Ishikawa (cell line): Measurements from ENCODE around the gene MSMP.

Source experiments
- CEBPB ChIP-seq: IDR thresholded peaks from 2 replicates; pipeline ENCODE4 v1.6.1; 2012
- CREB1 ChIP-seq: IDR thresholded peaks from 2 replicates; pipeline ENCODE4 v1.6.1; 2012; ENCODE audit warnings: low read depth
- EGR1 ChIP-seq: IDR thresholded peaks from 2 replicates; pipeline ENCODE4 v1.6.1; 2012
- EP300 ChIP-seq: IDR thresholded peaks from 2 replicates; pipeline ENCODE4 v1.6.1; 2012; ENCODE audit warnings: borderline replicate concordance
- FOXM1 ChIP-seq: IDR thresholded peaks from 2 replicates; pipeline ENCODE4 v1.6.1; 2012; ENCODE audit warnings: low read depth, borderline replicate concordance
- MAX ChIP-seq: IDR thresholded peaks from 2 replicates; pipeline ENCODE4 v1.6.1; 2012
- NFIC ChIP-seq: IDR thresholded peaks from 2 replicates; pipeline ENCODE4 v1.6.1; 2012
- RAD21 ChIP-seq: IDR thresholded peaks from 2 replicates; pipeline ENCODE4 v1.6.1; 2012; ENCODE audit warnings: low read depth
- REST ChIP-seq: IDR thresholded peaks from 2 replicates; pipeline ENCODE4 v1.6.1; 2012; ENCODE audit warnings: low read depth, mild to moderate bottlenecking
- TAF1 ChIP-seq: IDR thresholded peaks from 2 replicates; pipeline ENCODE4 v1.6.1; 2012; ENCODE audit warnings: low read depth, mild to moderate bottlenecking
- TCF12 ChIP-seq: IDR thresholded peaks from 2 replicates; pipeline ENCODE4 v1.6.1; 2012; ENCODE audit warnings: low read depth
- TEAD4 ChIP-seq: IDR thresholded peaks from 2 replicates; pipeline ENCODE4 v1.6.1; 2012
- YY1 ChIP-seq: IDR thresholded peaks from 2 replicates; pipeline ENCODE4 v1.6.1; 2012; ENCODE audit warnings: low read depth
- ZBTB7A ChIP-seq: IDR thresholded peaks from 2 replicates; pipeline ENCODE4 v1.6.1; 2012; ENCODE audit warnings: low read depth
- TF ChIP-seq, protein P1 (sequence below): IDR thresholded peaks from 2 replicates; pipeline ENCODE4 v1.6.1; 2012

The MSMP gene

DNA sequence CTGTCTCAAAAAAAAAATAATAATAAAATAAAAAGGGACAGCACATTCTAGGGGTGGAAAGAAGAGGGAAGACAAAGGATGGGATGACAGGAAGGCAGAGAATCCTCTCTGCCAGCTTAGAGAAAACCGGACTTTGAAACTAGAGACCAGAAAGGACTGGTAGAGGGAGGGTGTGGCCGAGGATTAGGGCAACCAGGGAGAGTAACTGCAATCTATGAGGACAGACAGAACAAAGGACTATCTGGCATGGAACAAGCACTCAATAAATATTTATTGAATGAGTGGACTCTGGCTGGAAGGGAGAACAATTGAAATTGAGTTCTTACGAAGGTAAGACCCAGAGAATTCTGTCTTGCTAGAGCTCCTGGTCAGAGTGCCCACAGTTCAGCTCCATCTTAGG lies 7.5 kb downstream of the MSMP start:
- TF ChIP-seq TAF1 (no peak), REST (no peak), TEAD4 (no peak), FOXM1 (no peak), RAD21 (no peak)
- TF ChIP-seq, protein P1, sequence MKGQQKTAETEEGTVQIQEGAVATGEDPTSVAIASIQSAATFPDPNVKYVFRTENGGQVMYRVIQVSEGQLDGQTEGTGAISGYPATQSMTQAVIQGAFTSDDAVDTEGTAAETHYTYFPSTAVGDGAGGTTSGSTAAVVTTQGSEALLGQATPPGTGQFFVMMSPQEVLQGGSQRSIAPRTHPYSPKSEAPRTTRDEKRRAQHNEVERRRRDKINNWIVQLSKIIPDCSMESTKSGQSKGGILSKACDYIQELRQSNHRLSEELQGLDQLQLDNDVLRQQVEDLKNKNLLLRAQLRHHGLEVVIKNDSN, result no peak

DNA sequence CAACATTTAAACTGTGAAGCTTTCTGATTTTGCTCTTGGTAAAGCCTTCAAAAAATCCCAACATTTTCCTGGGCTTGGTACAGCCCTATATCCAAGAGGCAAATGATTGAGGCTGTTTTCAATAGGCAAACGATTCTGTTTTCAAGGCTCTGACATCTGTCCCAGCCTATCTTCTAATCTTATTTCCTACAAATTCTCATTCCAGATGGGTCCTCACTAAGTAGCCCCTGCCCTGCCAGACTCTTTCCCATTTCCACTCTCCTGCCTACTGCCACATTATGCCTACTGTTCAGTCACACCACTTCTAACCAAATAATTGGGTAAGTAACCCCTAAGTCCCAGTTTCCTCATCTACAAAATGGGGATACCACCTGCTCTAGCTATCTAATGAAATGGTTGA lies 8.5 kb downstream of the MSMP start:
- no peak for TF ChIP-seq FOXM1

DNA sequence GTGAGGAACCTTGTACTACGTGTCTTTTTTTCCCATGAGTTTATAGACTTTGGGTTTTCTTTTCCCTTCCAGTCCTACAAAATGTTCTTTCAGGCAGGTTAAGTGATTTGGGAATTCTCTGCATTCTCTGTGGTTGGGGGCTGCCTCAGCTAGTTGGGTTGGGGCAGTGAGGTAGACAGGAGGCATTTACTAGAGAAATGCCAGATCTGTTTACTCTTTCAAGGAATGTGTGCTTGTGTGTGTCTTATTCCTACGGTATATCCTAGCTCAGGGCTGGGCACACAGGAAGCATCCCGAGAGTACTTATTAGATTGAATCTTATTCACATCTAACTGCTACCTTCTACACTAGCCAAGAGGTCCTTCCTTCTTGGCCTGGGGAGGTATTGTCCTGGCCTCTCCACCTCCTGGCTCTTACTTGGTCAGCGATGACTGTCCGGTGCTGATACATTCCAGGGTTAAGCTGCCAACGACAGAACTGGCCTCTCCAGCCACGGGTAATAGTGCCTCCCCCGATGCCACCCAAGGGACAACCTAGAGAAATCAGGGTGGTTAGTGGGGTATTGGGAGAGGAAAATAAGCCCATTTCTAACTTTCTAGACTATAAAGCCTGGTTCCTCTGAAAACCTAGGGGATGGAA lies 10.1 kb downstream of the MSMP start:
- no peak for TF ChIP-seq CREB1
- TF ChIP-seq TEAD4, result no peak

DNA sequence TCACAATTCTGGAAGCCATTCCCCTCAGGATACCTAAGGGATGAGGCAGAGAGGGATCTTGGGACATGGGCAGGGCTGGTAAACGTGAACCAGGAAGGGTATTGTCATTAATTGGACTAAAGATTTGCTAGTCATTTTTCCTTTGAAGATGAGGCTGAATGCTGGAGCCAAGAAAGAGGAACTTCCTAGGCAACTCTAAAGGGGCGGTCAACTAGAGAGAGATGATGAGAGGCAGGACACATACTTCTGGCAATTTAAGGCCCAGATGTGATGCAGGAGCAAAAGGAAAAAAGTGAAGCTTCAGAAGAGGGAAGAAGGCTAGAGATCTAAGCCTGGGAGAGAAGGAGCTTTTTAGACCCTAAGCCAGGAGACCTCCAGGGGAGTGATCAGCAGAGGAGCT lies 10.6 kb downstream of the MSMP start:
- no peak for TF ChIP-seq CREB1
- TF ChIP-seq YY1, result no peak
- no peak for TF ChIP-seq NFIC
- TF ChIP-seq EP300, result no peak
- no peak for TF ChIP-seq ZBTB7A
- TF ChIP-seq TCF12, result no peak
- no peak for TF ChIP-seq CEBPB
- TF ChIP-seq, protein P1, result no peak
- no peak for TF ChIP-seq TAF1
- TF ChIP-seq RAD21, result no peak
- TF ChIP-seq REST, result no peak
- TF ChIP-seq EGR1, result no peak

DNA sequence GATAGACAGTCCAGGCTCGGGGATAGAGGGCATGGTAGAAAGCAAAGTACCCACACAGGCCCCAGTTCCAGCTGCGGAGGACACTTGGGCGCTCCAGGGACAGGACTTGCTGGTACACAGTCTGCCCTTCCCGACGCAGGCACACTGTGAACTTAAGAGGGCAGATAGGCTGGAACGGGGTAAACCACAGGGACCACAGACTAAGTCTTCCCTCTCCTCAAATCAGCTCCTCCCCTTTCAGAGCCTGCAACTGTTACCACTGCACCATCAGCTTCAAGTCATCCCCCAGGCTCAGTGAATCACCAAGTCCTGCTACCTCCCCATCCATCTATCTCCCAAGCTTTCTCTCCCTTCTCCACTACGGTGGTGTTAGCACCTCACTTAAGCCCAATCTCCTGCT lies 12.3 kb downstream of the MSMP start:
- TF ChIP-seq YY1 (no peak), REST (no peak), MAX (no peak), NFIC (no peak), CEBPB (no peak), EP300 (no peak), FOXM1 (no peak), CREB1 (no peak)

GRCh38 chr9:35740243-35740642 lies 13.8 kb downstream of the MSMP start:
- TF ChIP-seq TCF12 (no peak), NFIC (no peak), CREB1 (no peak), CEBPB (no peak), FOXM1 (no peak), RAD21 (no peak), TEAD4 (no peak), MAX (no peak)
